GM23338 (cell line): ENCODE results near the gene MESD. TPM values are rescaled to one million over a fixed set of nuclear protein-coding genes. Genes with fewer than 3 reads are reported as not detected.
A peak's percentile ranks its signal among the peaks of the same experiment; 100 is the strongest.

Experiments
- ATAC-seq: fragments of 200-7000 bp; cut with Tn5 transposase; 3 replicates; pipeline ENCODE4 v1.9.1; 2020
- DNase-seq: peaks from one replicate; pipeline ENCODE4 v3.0.0-alpha.2; 2015; ENCODE audit warnings: low spot score
- H2AFZ ChIP-seq: fragments of 200-600 bp; sonication (generic); 2 replicates; pipeline ENCODE4 v1.8.0; 2016; ENCODE audit warnings: antibody characterized with exemption, mild to moderate bottlenecking, moderate library complexity
- H3F3A ChIP-seq: fragments of 200-600 bp; sonication (generic); replicated peaks from 2 replicates; pipeline ENCODE4 v1.8.0; 2017; ENCODE audit warnings: antibody characterized with exemption, mixed run types, low read depth
- H3K27ac ChIP-seq: fragments of 200-600 bp; sonication (generic); 2 replicates; pipeline ENCODE4 v1.6.1; 2016; ENCODE audit warnings: low read depth
- H3K27me3 ChIP-seq: fragments of 200-600 bp; sonication (generic); 2 replicates; pipeline ENCODE4 v1.8.0; 2016; ENCODE audit warnings: mild to moderate bottlenecking, mixed run types, moderate library complexity; ENCODE audit not compliant: insufficient read depth
- H3K36me3 ChIP-seq: fragments of 200-600 bp; sonication (generic); 2 replicates; pipeline ENCODE4 v1.8.0; 2016; ENCODE audit warnings: mild to moderate bottlenecking; ENCODE audit not compliant: insufficient read depth
- H3K4me1 ChIP-seq: fragments of 200-600 bp; sonication (generic); 2 replicates; pipeline ENCODE4 v1.8.0; 2016; ENCODE audit warnings: mild to moderate bottlenecking, moderate library complexity; ENCODE audit not compliant: insufficient read depth
- H3K4me2 ChIP-seq: fragments of 200-600 bp; sonication (generic); 2 replicates; pipeline ENCODE4 v1.7.1; 2017; ENCODE audit warnings: mixed run types
- H3K4me3 ChIP-seq: fragments of 200-600 bp; sonication (generic); 2 replicates; pipeline ENCODE4 v1.6.1; 2016; ENCODE audit warnings: mixed run types
- H3K79me2 ChIP-seq: fragments of 200-600 bp; sonication (generic); replicated peaks from 2 replicates; pipeline ENCODE4 v1.8.0; 2017; ENCODE audit warnings: mild to moderate bottlenecking; ENCODE audit not compliant: insufficient read depth
- H3K9me2 ChIP-seq: fragments of 200-600 bp; sonication (generic); 2 replicates; pipeline ENCODE4 v1.8.0; 2017; ENCODE audit not compliant: insufficient read depth
- H4K20me1 ChIP-seq: fragments of 200-600 bp; sonication (generic); replicated peaks from 2 replicates; pipeline ENCODE4 v1.8.0; 2017; ENCODE audit warnings: mild to moderate bottlenecking; ENCODE audit not compliant: insufficient read depth
- H3K27ac Mint-ChIP-seq: 2 replicates; pipeline ENCODE4 v1.8.0; 2020; ENCODE audit warnings: inconsistent platforms, mild to moderate bottlenecking, moderate library complexity, mixed read lengths
- H3K27me3 Mint-ChIP-seq: 3 replicates; pipeline ENCODE4 v1.8.0; 2022; ENCODE audit warnings: low read depth, mild to moderate bottlenecking, moderate library complexity, mixed read lengths, inconsistent platforms; ENCODE audit not compliant: insufficient read depth, poor library complexity
- H3K36me3 Mint-ChIP-seq: 3 replicates; pipeline ENCODE4 v1.8.0; 2021; ENCODE audit warnings: low read depth, mild to moderate bottlenecking, inconsistent platforms, moderate library complexity, mixed read lengths
- H3K4me1 Mint-ChIP-seq: 3 replicates; pipeline ENCODE4 v1.8.0; 2020; ENCODE audit warnings: mild to moderate bottlenecking, inconsistent platforms, mixed read lengths
- H3K4me3 Mint-ChIP-seq: 3 replicates; pipeline ENCODE4 v1.8.0; 2021; ENCODE audit warnings: moderate library complexity, mild to moderate bottlenecking, inconsistent platforms, mixed read lengths
- H3K9me3 Mint-ChIP-seq: 3 replicates; pipeline ENCODE4 v1.8.0; 2020; ENCODE audit warnings: moderate library complexity, mild to moderate bottlenecking, inconsistent platforms, mixed read lengths
- CREB1 ChIP-seq: fragments of 250-450 bp; sonication (Bioruptor Pico); IDR thresholded peaks from 2 replicates; pipeline ENCODE4 v1.5.0; 2020; ENCODE audit warnings: low read depth, mild to moderate bottlenecking, moderate library complexity
- CTCF ChIP-seq, 2 experiments: fragments of 200-600 bp in 1 of 2; sonication (generic) in 1 of 2; conservative IDR thresholded peaks; 2 replicates each; pipeline versions ENCODE4 v1.5.1 to v1.6.1; 2016 to 2017; ENCODE audit warnings: antibody characterized with exemption in 2 of 2, low read depth in 2 of 2, mild to moderate bottlenecking in 2 of 2, moderate library complexity in 1 of 2
- ETS1 ChIP-seq: IDR thresholded peaks from 2 replicates; pipeline ENCODE4 v1.6.1; 2016; ENCODE audit warnings: antibody characterized with exemption
- EZH2 ChIP-seq: fragments of 200-600 bp; sonication (generic); IDR thresholded peaks from one replicate; pipeline ENCODE4 v1.8.0; 2017; ENCODE audit warnings: antibody characterized with exemption, mild to moderate bottlenecking, low read depth; ENCODE audit not compliant: unreplicated experiment
- EZH2phosphoT487 ChIP-seq: fragments of 200-600 bp; sonication (generic); IDR thresholded peaks from one replicate; pipeline ENCODE4 v1.8.1; 2018; ENCODE audit warnings: antibody characterized with exemption; ENCODE audit not compliant: unreplicated experiment
- JUNB ChIP-seq: IDR thresholded peaks from one replicate; pipeline ENCODE4 v1.6.1; 2016; ENCODE audit warnings: antibody characterized with exemption; ENCODE audit not compliant: unreplicated experiment
- NANOG ChIP-seq: IDR thresholded peaks from 2 replicates; pipeline ENCODE4 v1.6.1; 2016; ENCODE audit warnings: antibody characterized with exemption, borderline replicate concordance
- POLR2AphosphoS5 ChIP-seq: IDR thresholded peaks from 2 replicates; pipeline ENCODE4 v1.6.1; 2016; ENCODE audit warnings: antibody characterized with exemption, low read depth
- REST ChIP-seq: IDR thresholded peaks from one replicate; pipeline ENCODE4 v1.6.1; 2018; ENCODE audit warnings: antibody characterized with exemption; ENCODE audit not compliant: unreplicated experiment
- STAT1 ChIP-seq: IDR thresholded peaks from one replicate; pipeline ENCODE4 v1.6.1; 2016; ENCODE audit warnings: antibody characterized with exemption; ENCODE audit not compliant: unreplicated experiment
- ZNF114 ChIP-seq: fragments of 250-450 bp; sonication (Bioruptor Pico); IDR thresholded peaks from 2 replicates; pipeline ENCODE4 v1.5.0; 2020; ENCODE audit warnings: mild to moderate bottlenecking, moderate library complexity
- ZNF331 ChIP-seq: fragments of 250-450 bp; sonication (Bioruptor Pico); IDR thresholded peaks from 2 replicates; pipeline ENCODE4 v1.5.0; 2020; ENCODE audit warnings: low read depth, mild to moderate bottlenecking, moderate library complexity
- ZNF462 ChIP-seq: fragments of 250-450 bp; sonication (Bioruptor Pico); IDR thresholded peaks from 2 replicates; pipeline ENCODE4 v1.5.0; 2020; ENCODE audit warnings: mild to moderate bottlenecking, moderate library complexity
- polyA plus RNA-seq: library from polyadenylated mRNA; unstranded; fragments of >200 nt; fragmentation: Nextera tagmentation; extraction: Ambion mirVana; gene quantifications from 2 replicates; pipeline ENCODE4 v1.2.1, GENCODE V29; 2016
- total RNA-seq: library from RNA; depleted of rRNA; stranded (reverse); fragments of >200 nt; shearing (Covaris generic); gene quantifications from 2 replicates; pipeline ENCODE4 v1.2.3, GENCODE V29; 2014

Gene MESD
- total and polyA plus RNA-seq, 2 experiments from 2014 or later, result 25.6 to 52.7 TPM

GRCh38 chr15:80970658-80971057 lies 19.0 kb downstream of the MESD start:
- Mint-ChIP-seq H3K27me3 (peaks cover 13% of the 10 kb centered on the region), H3K4me3 (no peak overlapping the region), H3K27ac (no peak overlapping the region), H3K36me3 (peaks cover 21% of the 10 kb centered on the region), H3K4me1 (peaks cover 53% of the 10 kb centered on the region), H3K9me3 (no peaks in the 10 kb centered on the region; the same call in 2 of the 3 replicates)
- H2AFZ ChIP-seq, result no peak overlapping the region
- peak overlapping the region; percentile 17 for H3K4me2 ChIP-seq
- H3F3A ChIP-seq, result no peaks in the 10 kb centered on the region; the same call in 1 of the 2 replicates
- 0 out of 2 replicates have a peak, but pooled peaks cover 2% of the 10 kb centered on the region for H3K36me3 ChIP-seq
- peaks cover 35% of the 10 kb centered on the region for H3K4me1 ChIP-seq
- DNase-seq, result no peak
- no peak for ATAC-seq
- no peak overlapping the region for H3K4me3 ChIP-seq
- TF ChIP-seq ETS1 (no peak), STAT1 (no peak), JUNB (no peak), CTCF (conservative IDR thresholded peaks at IDR 0.05; ENCODE audit: low read depth in 2 of 2) (no peak), POLR2AphosphoS5 (no peak), ZNF462 (CRISPR knock-in tag) (no peak), REST (no peak), NANOG (no peak), CREB1 (CRISPR knock-in tag) (no peak), ZNF331 (CRISPR knock-in tag) (no peak), ZNF114 (CRISPR knock-in tag) (no peak), EZH2 (no peak), EZH2phosphoT487 (no peak)
- peaks cover 32% of the 10 kb centered on the region for H3K79me2 ChIP-seq
- no peaks in the 10 kb centered on the region for H3K9me2 ChIP-seq
- H3K27me3 ChIP-seq, result no peaks in the 10 kb centered on the region
- peak overlapping the region; percentile 61; the same call in 1 of the 2 replicates for H3K27ac ChIP-seq
- H4K20me1 ChIP-seq, result 0 out of 2 replicates have a peak, but pooled peaks cover 8% of the 10 kb centered on the region
